Body of pancreas (tissue), 4 donors: ENCODE measurements around the gene ABCG8.

Source experiments
- POLR2A ChIP-seq, 3 donors: fragments of 450-650 bp; IDR thresholded peaks; one replicate each; pipeline ENCODE4 v1.6.1; 2016; ENCODE audit warnings: antibody characterized with exemption in 3 of 3, mild to moderate bottlenecking in 2 of 3
- TF ChIP-seq, protein P1 (sequence below), 7 experiments: fragments of 450-650 bp in 4 of 7; fragments of 200-600 bp in 3 of 7; sonication (generic) in 3 of 7; IDR thresholded peaks; one replicate each; pipeline ENCODE4 v1.5.1; 2016 to 2019; ENCODE audit warnings: antibody characterized with exemption in 7 of 7

DNA sequence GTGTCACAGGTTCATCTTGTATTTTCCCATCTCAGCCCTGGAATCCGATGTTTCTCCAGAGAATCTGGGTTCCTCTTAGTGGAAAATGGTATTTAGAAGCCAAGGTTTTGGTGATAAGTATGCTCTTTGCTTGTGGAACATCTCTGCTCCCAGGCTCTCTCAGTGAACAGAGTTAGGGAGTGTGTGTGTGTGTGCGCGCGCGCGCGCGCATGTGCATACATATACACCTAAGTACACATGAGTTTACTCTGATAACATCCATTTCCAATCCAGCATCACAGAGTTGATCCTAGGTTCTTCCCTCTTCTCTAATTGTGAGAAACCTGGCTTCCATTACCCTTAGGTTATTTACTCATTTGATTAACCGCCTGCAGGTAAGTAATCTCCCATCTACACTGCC is 41.7 kb downstream of the ABCG8 start:
- no peak for TF ChIP-seq POLR2A (IDR thresholded peaks at IDR 0.05)
- TF ChIP-seq, protein P1, sequence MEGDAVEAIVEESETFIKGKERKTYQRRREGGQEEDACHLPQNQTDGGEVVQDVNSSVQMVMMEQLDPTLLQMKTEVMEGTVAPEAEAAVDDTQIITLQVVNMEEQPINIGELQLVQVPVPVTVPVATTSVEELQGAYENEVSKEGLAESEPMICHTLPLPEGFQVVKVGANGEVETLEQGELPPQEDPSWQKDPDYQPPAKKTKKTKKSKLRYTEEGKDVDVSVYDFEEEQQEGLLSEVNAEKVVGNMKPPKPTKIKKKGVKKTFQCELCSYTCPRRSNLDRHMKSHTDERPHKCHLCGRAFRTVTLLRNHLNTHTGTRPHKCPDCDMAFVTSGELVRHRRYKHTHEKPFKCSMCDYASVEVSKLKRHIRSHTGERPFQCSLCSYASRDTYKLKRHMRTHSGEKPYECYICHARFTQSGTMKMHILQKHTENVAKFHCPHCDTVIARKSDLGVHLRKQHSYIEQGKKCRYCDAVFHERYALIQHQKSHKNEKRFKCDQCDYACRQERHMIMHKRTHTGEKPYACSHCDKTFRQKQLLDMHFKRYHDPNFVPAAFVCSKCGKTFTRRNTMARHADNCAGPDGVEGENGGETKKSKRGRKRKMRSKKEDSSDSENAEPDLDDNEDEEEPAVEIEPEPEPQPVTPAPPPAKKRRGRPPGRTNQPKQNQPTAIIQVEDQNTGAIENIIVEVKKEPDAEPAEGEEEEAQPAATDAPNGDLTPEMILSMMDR (IDR thresholded peaks at IDR 0.05), result no peak
